Measurements from ENCODE around the gene SP1. TPM values are rescaled to one million over a fixed set of nuclear protein-coding genes. Genes with fewer than 3 reads are reported as not detected.
"Not testable (repeated sequence)": the region's sequence is repeated elsewhere in the genome, so short reads cannot be mapped to it uniquely, and the experiment has no call there.

The SP1 gene
- total RNA-seq, 1 donor from 2014 or later = 23.7 TPM

- no peaks in the 10 kb centered on the region for H3K27me3 ChIP-seq (ENCODE audit: control insufficient read depth, insufficient read depth, low read length)
These were observed 32.1 kb upstream of the SP1 start for GRCh38 chr12:53347905-53348304.

DNA sequence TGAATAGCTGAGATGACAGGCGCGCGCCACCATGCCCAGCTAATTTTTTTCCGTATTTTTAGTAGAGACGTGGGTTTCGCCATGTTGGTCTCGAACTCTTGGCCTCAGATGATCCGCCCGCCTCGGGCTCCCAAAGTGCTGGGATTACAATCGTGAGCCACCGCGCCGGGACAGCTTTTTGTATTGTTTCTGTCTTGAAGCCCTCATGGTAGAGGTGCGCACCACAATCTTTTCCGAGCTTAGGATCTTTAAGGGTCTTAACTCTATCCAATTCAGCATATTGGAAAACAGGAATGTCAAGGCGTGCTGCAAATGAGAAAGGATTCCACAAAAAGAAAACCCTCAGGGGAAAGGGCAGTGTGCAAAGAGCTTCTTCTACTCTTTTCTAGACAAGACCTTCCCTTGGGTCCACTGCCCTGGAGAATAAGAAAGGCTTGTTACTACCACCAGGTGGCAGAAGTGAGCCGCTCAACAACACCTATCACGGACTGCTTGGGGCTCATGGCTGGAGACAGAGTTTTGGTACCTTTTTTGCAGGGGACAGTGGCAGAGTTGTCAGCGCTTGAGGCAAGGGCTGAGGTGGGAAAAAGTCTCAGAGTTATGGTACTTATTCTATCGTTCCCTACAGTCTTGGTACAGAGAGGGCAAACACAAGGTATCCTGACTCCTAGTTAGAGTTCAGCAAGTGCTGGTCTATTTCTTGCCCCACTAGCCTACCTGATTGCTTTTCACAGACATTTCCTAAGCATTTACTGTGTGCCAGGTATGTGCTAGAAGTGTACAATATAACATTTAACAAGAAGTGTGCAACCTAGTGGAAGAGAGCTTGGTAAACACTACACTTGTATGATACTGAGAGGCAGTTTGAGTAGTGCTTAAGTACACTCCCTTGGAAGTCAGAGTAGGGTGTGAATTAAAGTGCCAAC is 27.4 kb upstream of the SP1 start:
- Histone ChIP-seq H3K4me3 (ENCODE audit: low read depth, low read length) (no peak overlapping the region), H3K36me3 (ENCODE audit: control insufficient read depth, insufficient read depth, low read length) (no peaks in the 10 kb centered on the region), H3K27me3 (ENCODE audit: control insufficient read depth, insufficient read depth, low read length) (no peaks in the 10 kb centered on the region)
- FAIRE-seq = no peak
- TF ChIP-seq, protein P1, sequence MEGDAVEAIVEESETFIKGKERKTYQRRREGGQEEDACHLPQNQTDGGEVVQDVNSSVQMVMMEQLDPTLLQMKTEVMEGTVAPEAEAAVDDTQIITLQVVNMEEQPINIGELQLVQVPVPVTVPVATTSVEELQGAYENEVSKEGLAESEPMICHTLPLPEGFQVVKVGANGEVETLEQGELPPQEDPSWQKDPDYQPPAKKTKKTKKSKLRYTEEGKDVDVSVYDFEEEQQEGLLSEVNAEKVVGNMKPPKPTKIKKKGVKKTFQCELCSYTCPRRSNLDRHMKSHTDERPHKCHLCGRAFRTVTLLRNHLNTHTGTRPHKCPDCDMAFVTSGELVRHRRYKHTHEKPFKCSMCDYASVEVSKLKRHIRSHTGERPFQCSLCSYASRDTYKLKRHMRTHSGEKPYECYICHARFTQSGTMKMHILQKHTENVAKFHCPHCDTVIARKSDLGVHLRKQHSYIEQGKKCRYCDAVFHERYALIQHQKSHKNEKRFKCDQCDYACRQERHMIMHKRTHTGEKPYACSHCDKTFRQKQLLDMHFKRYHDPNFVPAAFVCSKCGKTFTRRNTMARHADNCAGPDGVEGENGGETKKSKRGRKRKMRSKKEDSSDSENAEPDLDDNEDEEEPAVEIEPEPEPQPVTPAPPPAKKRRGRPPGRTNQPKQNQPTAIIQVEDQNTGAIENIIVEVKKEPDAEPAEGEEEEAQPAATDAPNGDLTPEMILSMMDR (IDR thresholded peaks at IDR 0.05; ENCODE audit: insufficient read depth, low read length, severe bottlenecking) = peak; percentile 80
- peak; percentile 75 for DNase-seq (ENCODE audit: low read depth)

More at GRCh38 chr12:53347905-53348304, 32.1 kb upstream of the SP1 start:
- Histone ChIP-seq H3K4me3 (ENCODE audit: low read depth, low read length) (no peak overlapping the region), H3K36me3 (ENCODE audit: control insufficient read depth, insufficient read depth, low read length) (no peaks in the 10 kb centered on the region)
- FAIRE-seq = no peak
- no peak for DNase-seq (ENCODE audit: low read depth)
- TF ChIP-seq, protein P1 (IDR thresholded peaks at IDR 0.05; ENCODE audit: insufficient read depth, low read length, severe bottlenecking) = no peak

- H3K36me3 ChIP-seq (ENCODE audit: control insufficient read depth, insufficient read depth, low read length) = no peaks in the 10 kb centered on the region
- TF ChIP-seq, protein P1 (IDR thresholded peaks at IDR 0.05; ENCODE audit: insufficient read depth, low read length, severe bottlenecking) = no peak
- FAIRE-seq (no peak), DNase-seq (ENCODE audit: low read depth) (no peak)
- no peaks in the 10 kb centered on the region for H3K27me3 ChIP-seq (ENCODE audit: control insufficient read depth, insufficient read depth, low read length)
- H3K4me3 ChIP-seq (ENCODE audit: low read depth, low read length) = no peak overlapping the region
These were observed 26.7 kb upstream of the SP1 start for GRCh38 chr12:53353257-53353655.

DNA sequence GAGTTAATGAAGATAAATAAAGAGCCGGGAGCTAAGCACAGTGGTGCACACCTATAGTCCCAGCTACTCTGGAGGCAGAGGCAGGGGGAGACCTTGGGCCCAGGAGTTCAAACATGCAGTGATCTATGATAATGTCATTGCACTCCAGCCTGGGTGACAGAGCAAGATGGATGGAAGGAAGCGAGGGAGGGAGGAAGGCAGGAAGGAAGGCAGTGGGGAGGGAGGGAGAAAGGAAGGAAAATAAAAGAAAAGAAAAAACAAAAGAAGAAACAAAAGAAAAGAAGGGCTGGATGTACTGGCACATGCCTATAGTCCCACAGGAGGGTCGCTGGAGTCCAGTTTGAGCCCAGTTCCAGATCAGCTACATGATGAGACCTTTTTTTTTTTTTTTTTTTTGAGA is 24.9 kb upstream of the SP1 start:
- FAIRE-seq (no peak), DNase-seq (ENCODE audit: low read depth) (no peak)
- Histone ChIP-seq H3K27me3 (ENCODE audit: control insufficient read depth, insufficient read depth, low read length) (no peaks in the 10 kb centered on the region), H3K36me3 (ENCODE audit: control insufficient read depth, insufficient read depth, low read length) (no peaks in the 10 kb centered on the region), H3K4me3 (ENCODE audit: low read depth, low read length) (no peak overlapping the region)
- TF ChIP-seq, protein P1 (IDR thresholded peaks at IDR 0.05; ENCODE audit: insufficient read depth, low read length, severe bottlenecking) = no peak

- DNase-seq (ENCODE audit: low read depth) (no peak), FAIRE-seq (no peak)
- TF ChIP-seq, protein P1 (IDR thresholded peaks at IDR 0.05; ENCODE audit: insufficient read depth, low read length, severe bottlenecking) = no peak
- Histone ChIP-seq H3K4me3 (ENCODE audit: low read depth, low read length) (no peak overlapping the region), H3K27me3 (ENCODE audit: control insufficient read depth, insufficient read depth, low read length) (no peaks in the 10 kb centered on the region), H3K36me3 (ENCODE audit: control insufficient read depth, insufficient read depth, low read length) (no peaks in the 10 kb centered on the region)
These were observed 21.0 kb upstream of the SP1 start for GRCh38 chr12:53358836-53359419.

GRCh38 chr12:53361638-53362037 is 18.3 kb upstream of the SP1 start:
- not testable (repeated sequence) for DNase-seq (ENCODE audit: low read depth); FAIRE-seq; H3K27me3 ChIP-seq (ENCODE audit: control insufficient read depth, insufficient read depth, low read length); H3K4me3 ChIP-seq (ENCODE audit: low read depth, low read length); H3K36me3 ChIP-seq (ENCODE audit: control insufficient read depth, insufficient read depth, low read length)
